SU-DHL-6 (cell line): ENCODE measurements around the gene LAPTM4A.

Experiments used
- CTCF ChIP-seq: fragments of 200-600 bp; sonication (generic); IDR thresholded peaks from one replicate; pipeline ENCODE4 v1.5.1; 2017; ENCODE audit warnings: antibody characterized with exemption, mild to moderate bottlenecking, low read length, moderate library complexity; ENCODE audit not compliant: insufficient read depth, poor library complexity, severe bottlenecking
- EZH2phosphoT487 ChIP-seq: fragments of 200-600 bp; sonication (generic), shearing (Covaris generic); conservative IDR thresholded peaks from 2 replicates; pipeline ENCODE4 v1.6.1; 2018; ENCODE audit warnings: mild to moderate bottlenecking, antibody characterized with exemption, low read length, moderate library complexity, mixed read lengths

GRCh38 chr2:20012282-20013125 lies 38.9 kb downstream of the LAPTM4A start, which contains the start of gene MATN3:
- TF ChIP-seq CTCF: no peak
- no peak for TF ChIP-seq EZH2phosphoT487
